Keratinocyte (primary cell): ENCODE data around the gene WNT7A. TPM values are rescaled to one million over a fixed set of nuclear protein-coding genes. Genes with fewer than 3 reads are reported as not detected.

Experiments used
- DNase-seq: peaks from one replicate; pipeline ENCODE4 v3.0.0-alpha.2; 2011; ENCODE audit warnings: low read depth, missing footprints, low spot score
- FAIRE-seq: peaks from 2 replicates; lab custom pipeline; 2011; peaks lifted over from hg19 to GRCh38; lab: Jason Lieb, UNC
- H2AFZ ChIP-seq: 2 replicates; pipeline ENCODE4 v1.6.0; 2012; ENCODE audit warnings: low read length, control low read depth, inconsistent platforms; ENCODE audit not compliant: control insufficient read depth
- H3K27ac ChIP-seq: 2 replicates; pipeline ENCODE4 v1.5.1; 2011; ENCODE audit warnings: low read length; ENCODE audit not compliant: control insufficient read depth, insufficient read depth
- H3K27me3 ChIP-seq: 3 replicates; pipeline ENCODE4 v1.6.0; 2011; ENCODE audit warnings: low read length; ENCODE audit not compliant: control insufficient read depth, insufficient read depth; ENCODE audit errors: extremely low read depth
- H3K36me3 ChIP-seq, 2 experiments: 2 replicates in 1 of 2; 3 replicates in 1 of 2; pipeline ENCODE4 v1.5.1; 2011; ENCODE audit warnings: low read length in 2 of 2, mild to moderate bottlenecking in 1 of 2; ENCODE audit not compliant: control insufficient read depth in 2 of 2, insufficient read depth in 2 of 2; ENCODE audit errors: extremely low read depth in 1 of 2
- H3K4me1 ChIP-seq: 3 replicates; pipeline ENCODE4 v1.5.1; 2011; ENCODE audit warnings: low read length; ENCODE audit not compliant: control insufficient read depth, insufficient read depth; ENCODE audit errors: extremely low read depth
- H3K4me2 ChIP-seq: 3 replicates; pipeline ENCODE4 v1.6.0; 2011; ENCODE audit warnings: low read depth, low read length; ENCODE audit not compliant: control insufficient read depth, insufficient read depth; ENCODE audit errors: extremely low read depth
- H3K4me3 ChIP-seq, 3 experiments: fragments of 200-600 bp in 1 of 3; sonication (generic) in 1 of 3; 2 replicates in 2 of 3; 3 replicates in 1 of 3; pipeline ENCODE4 v1.5.1; 2011 to 2016; ENCODE audit warnings: low read length in 3 of 3, mild to moderate bottlenecking in 3 of 3, control low read depth in 2 of 3, inconsistent platforms in 1 of 3, low read depth in 1 of 3, mixed read lengths in 1 of 3, mixed run types in 1 of 3, moderate library complexity in 1 of 3; ENCODE audit not compliant: control insufficient read depth in 2 of 3, insufficient read depth in 2 of 3; ENCODE audit errors: extremely low read depth in 1 of 3
- H3K79me2 ChIP-seq: 2 replicates; pipeline ENCODE4 v1.6.0; 2012; ENCODE audit warnings: low read length; ENCODE audit not compliant: control insufficient read depth, insufficient read depth
- H3K9ac ChIP-seq: 3 replicates; pipeline ENCODE4 v1.6.0; 2011; ENCODE audit warnings: low read length; ENCODE audit not compliant: control insufficient read depth, insufficient read depth; ENCODE audit errors: extremely low read depth
- H3K9me1 ChIP-seq: 3 replicates; pipeline ENCODE4 v1.6.0; 2011; ENCODE audit warnings: low read length; ENCODE audit not compliant: control insufficient read depth, insufficient read depth; ENCODE audit errors: extremely low read depth
- H3K9me3 ChIP-seq: 2 replicates; pipeline ENCODE4 v1.5.1; 2012; ENCODE audit warnings: low read depth, low read length; ENCODE audit not compliant: control insufficient read depth
- H4K20me1 ChIP-seq: 3 replicates; pipeline ENCODE4 v1.6.0; 2011; ENCODE audit warnings: low read length; ENCODE audit not compliant: control insufficient read depth, insufficient read depth; ENCODE audit errors: extremely low read depth
- CTCF ChIP-seq, 3 experiments: IDR thresholded peaks in 1 of 3; conservative IDR thresholded peaks in 1 of 3; optimal IDR thresholded peaks in 1 of 3; 2 replicates in 2 of 3; 3 replicates in 1 of 3; pipeline versions ENCODE3 to v1.5.1; 2011; ENCODE audit warnings: low read length in 3 of 3, mild to moderate bottlenecking in 3 of 3, moderate library complexity in 2 of 3, control low read depth in 1 of 3, inconsistent platforms in 1 of 3; ENCODE audit not compliant: insufficient read depth in 2 of 3; ENCODE audit errors: extremely low read depth in 1 of 3
- EZH2 ChIP-seq: IDR thresholded peaks from one replicate; pipeline ENCODE4 v1.6.1; 2012; ENCODE audit warnings: inconsistent platforms, mild to moderate bottlenecking, low read length, moderate library complexity
- dilution Hi-C: fragments of 300-500 bp; cut with MboI; formaldehyde crosslinking; loops from one replicate; pipeline ENCODE4 v1.7.0; 2020; ENCODE audit warnings: low sequenced_read_pairs; ENCODE audit not compliant: extremely low pct_ligation_motif_present
- polyA plus RNA-seq, 5 experiments: library from polyadenylated mRNA; depleted of rRNA in 3 of 5; stranded (reverse) in 3 of 5; stranded (forward) in 1 of 5; unstranded in 1 of 5; fragments of >200 nt; gene quantifications; 1 replicate in 1 of 5; 2 replicates in 3 of 5; 3 replicates in 1 of 5; pipeline versions ENCODE4 v1.2.1 to v1.2.3, GENCODE V29; 2011 to 2012; ENCODE audit warnings: missing spikeins in 2 of 5, low read depth in 1 of 5, low replicate concordance in 1 of 5

The WNT7A gene
- polyA plus RNA-seq, 1 donor (not counting 4 experiments of a cell fraction or from before 2014, with no cell fraction given): 20.3 TPM

- FAIRE-seq: no peak
- H3K9me3 ChIP-seq: no peaks in the 10 kb centered on the region
- no peak overlapping the region for H3K27ac ChIP-seq
- no peaks in the 10 kb centered on the region for H3K4me1 ChIP-seq
- peaks cover 17% of the 10 kb centered on the region for H3K27me3 ChIP-seq
- dilution Hi-C loops: no loop called here
- no peaks in the 10 kb centered on the region for H3K36me3 ChIP-seq
- no peak overlapping the region for H3K4me3 ChIP-seq
- H3K79me2 ChIP-seq: no peaks in the 10 kb centered on the region
- H3K9ac ChIP-seq: no peak overlapping the region
- TF ChIP-seq CTCF (optimal IDR thresholded peaks at IDR 0.05 in 1 of 3, IDR thresholded peaks at IDR 0.05 in 1 of 3, conservative IDR thresholded peaks at IDR 0.05 in 1 of 3; ENCODE audit: extremely low read depth in 1 of 3, insufficient read depth in 2 of 3, low read length in 3 of 3): no peak
- no peak for TF ChIP-seq EZH2
- no peak overlapping the region for H3K4me2 ChIP-seq
- no peaks in the 10 kb centered on the region for H4K20me1 ChIP-seq
- no peaks in the 10 kb centered on the region for H3K9me1 ChIP-seq
- no peak overlapping the region for H2AFZ ChIP-seq
- no peak for DNase-seq
These were observed 97.4 kb downstream of the WNT7A start for GRCh38 chr3:13782501-13782900.

GRCh38 chr3:13781417-13781816, 98.5 kb downstream of the WNT7A start:
- no peak for DNase-seq
- Histone ChIP-seq H3K27me3 (peaks cover 17% of the 10 kb centered on the region), H3K4me3 (no peak overlapping the region), H3K9ac (no peak overlapping the region), H2AFZ (no peak overlapping the region), H3K9me1 (no peaks in the 10 kb centered on the region), H3K4me2 (no peak overlapping the region), H3K9me3 (no peaks in the 10 kb centered on the region), H3K36me3 (no peaks in the 10 kb centered on the region), H3K79me2 (no peaks in the 10 kb centered on the region), H3K27ac (no peak overlapping the region), H3K4me1 (no peaks in the 10 kb centered on the region), H4K20me1 (no peaks in the 10 kb centered on the region)
- no peak for TF ChIP-seq CTCF (optimal IDR thresholded peaks at IDR 0.05 in 1 of 3, IDR thresholded peaks at IDR 0.05 in 1 of 3, conservative IDR thresholded peaks at IDR 0.05 in 1 of 3; ENCODE audit: extremely low read depth in 1 of 3, insufficient read depth in 2 of 3, low read length in 3 of 3)
- no peak for TF ChIP-seq EZH2
- FAIRE-seq: no peak
- dilution Hi-C loops: no loop called here
